ENCODE results near the gene CLIP4.

Gene CLIP4

DNA sequence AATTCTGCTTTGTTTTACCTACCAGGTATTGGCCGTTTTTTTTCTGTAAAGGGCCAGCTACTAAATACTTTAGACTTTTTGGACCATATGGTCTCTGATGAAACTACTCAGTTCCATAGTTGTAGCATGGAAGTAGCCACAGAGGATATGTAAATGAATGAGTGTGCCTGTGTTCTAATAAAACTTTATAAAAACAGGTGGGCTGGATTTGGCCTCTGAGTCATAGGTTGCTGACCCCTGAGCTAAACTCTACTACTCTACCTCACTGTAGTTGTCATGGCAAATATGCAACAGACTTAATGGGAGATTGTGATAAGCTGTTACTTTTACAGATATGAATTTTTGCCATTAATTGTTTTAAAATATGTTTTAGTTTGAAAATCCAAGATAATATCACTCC is 19.7 kb downstream of the CLIP4 start:
- no peak for FAIRE-seq

DNA sequence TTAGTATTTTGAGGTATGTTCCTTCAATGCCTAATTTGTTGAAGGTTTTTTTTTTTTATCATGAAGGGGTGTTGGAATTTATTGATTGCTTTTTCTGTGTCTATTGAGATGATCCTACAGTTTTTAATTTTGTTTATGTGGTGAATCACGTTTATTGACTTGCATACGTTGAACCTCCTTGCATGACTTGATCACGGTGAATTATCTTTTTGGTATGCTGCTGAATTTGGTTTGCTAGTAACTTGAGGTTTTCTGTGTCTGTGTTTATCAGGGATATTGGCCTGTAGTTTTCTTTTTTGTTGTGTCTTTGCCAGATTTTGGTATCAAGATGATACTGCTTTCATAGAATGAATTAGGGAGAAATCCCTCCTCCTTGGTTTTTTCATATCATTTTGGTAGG is 23.9 kb downstream of the CLIP4 start:
- DNase-seq (ENCODE audit: low spot score) (no peak), FAIRE-seq (no peak)

More for the DNA sequence above, 19.7 kb downstream of the CLIP4 start:
- no peak for DNase-seq (ENCODE audit: low spot score)

DNA sequence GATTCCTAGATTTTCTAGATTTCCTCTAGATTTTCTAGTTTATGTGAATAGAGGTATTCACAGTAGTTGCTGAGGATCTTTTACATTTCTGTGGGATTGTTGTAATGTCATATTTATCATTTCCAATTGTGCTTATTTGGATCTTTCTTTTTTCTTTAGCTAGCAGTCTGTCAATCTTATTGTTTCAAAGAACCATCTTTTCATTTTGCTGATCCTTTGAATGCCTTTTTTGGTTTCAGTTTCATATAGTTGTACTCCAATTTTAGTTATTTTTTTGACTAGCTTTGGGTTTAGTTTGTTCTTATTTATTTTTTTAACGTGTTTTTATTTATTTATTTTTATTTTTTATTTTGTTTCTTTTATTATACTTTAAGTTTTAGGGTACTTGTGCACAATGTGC is 24.5 kb downstream of the CLIP4 start:
- FAIRE-seq = no peak
- no peak for DNase-seq (ENCODE audit: low spot score)

DNA sequence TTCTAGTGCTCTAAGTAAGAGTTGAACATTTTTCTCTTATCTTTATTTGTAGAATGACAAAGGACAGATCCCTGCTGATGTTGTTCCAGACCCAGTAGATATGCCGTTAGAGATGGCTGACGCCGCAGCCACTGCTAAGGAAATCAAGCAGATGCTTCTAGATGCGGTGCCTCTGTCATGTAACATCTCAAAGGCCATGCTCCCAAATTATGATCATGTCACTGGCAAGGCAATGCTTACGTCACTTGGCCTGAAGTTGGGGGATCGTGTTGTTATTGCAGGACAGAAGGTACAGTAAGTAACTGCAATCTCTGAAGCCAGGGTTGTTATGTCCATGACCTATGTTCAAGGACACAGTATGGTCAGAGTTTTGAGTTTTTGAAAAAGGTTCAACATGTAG is 28.4 kb downstream of the CLIP4 start:
- DNase-seq (ENCODE audit: low spot score) = no peak
- FAIRE-seq = no peak

DNA sequence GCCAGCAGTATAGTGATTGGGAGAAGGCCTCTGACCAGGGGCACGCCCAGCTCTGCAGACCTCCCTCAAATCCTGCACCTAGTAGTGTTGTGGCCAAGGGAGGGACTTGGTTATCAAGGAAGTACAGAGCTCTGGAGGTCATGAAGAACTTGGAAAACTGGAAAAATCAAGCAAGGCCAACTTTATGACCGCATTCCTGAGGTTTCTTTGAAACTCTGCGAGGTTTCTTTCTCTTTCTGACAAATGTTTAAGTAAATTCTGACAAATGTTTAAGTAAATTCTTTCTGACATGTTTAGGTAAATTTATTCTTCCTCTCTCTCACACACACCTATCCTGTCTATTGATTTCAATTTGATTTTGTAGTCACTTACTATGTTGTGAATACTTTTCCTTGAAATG is 31.0 kb downstream of the CLIP4 start:
- no peak for DNase-seq (ENCODE audit: low spot score)
- FAIRE-seq = peak; percentile 4

DNA sequence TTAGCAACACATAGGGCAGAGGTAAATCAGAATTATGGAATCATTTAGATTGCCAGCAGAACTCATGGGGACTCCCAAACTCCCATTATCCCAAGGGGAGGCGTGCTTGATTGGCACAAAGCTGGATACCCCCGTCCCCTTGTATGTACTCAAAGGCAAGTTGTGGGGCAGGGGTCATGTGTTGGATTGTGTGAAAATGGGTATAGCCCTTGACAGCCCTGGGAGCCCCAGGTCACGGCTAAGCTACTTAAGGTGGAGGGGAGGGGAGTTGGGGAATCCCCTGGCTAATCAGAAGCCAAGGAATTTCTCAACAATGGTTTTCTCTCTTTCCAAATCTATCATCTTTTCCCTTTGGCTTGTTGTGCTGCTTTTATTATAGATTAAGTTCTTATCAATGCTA is 32.7 kb downstream of the CLIP4 start:
- FAIRE-seq (no peak), DNase-seq (ENCODE audit: low spot score) (no peak)

DNA sequence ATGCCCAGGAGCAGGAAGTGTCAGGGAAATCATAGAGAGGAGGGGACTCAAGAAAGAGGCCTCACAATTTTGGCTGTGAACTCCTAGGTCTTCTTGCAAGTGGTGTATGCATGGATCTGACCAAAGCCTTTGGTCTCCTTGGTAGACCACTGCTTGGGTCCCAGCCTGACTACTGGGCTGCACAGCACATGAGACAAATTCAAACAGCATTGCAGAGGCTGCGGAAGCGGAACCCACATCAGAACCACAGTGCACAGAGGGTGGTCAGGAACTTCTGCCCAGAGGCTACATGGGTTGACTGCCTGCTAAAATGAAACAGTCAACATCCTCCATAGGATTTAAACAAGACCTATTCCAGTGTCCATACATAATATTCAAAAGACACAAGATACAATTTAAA is 39.4 kb downstream of the CLIP4 start:
- no peak for FAIRE-seq

DNA sequence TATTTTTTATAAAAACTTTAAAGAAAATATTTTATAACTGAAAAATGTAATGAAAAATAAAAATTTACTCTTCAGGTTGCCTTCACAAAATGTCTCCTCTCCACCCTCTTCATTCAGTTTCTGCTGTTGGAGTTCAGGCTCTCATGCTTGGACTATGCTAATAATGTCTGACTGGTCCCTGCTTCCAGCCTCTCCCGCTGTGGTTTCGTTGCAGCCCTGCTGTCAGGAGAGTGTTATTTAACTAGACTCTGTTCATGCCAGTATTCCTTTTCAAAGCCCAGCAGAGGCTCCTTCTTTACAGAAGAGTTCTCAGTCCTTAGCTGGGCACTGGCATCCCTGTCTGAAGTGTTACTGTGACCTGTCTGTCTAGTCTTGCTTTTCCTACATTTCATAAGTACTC is 40.4 kb downstream of the CLIP4 start:
- DNase-seq (ENCODE audit: low spot score) = no peak
- FAIRE-seq = no peak

More for the DNA sequence above, 39.4 kb downstream of the CLIP4 start:
- DNase-seq (ENCODE audit: low spot score) = no peak

DNA sequence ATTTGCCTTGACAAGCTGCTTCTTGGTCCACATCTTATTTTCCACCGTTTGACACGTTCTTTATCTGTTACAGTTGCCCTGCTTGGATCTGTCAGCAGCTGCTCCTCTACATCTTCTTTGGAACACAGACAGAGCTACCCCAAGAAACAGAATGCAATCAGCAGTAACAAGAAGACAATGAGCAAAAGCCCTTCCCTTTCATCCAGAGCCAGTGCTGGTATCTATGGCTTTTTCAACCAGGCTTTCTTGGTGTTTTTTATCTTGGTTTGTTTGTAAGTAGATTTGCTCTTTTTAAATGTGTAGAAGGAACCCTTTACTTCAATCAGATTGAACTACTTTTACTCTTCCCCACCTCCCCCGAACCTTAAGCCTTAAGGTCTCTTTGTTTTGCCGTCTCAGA is 41.9 kb downstream of the CLIP4 start:
- FAIRE-seq = no peak
- no peak for DNase-seq (ENCODE audit: low spot score)

DNA sequence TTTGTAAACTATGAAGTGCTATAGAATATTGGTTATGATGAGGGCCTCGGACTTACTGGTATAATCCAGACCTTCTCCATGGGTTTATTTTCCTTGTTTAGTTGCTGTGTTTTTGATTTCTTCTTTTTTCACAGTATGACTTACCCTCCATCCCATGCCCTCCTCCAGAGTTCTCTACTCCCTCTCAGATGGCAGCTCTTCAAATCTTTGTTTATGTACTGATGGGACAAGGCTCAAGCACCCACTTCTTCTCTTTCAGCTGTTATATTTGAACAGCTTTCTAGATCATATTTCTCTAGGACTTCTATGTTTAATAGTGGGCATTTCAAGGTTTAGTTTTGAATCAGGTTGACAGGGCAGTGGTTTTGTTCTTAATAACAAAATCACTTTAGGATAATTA is 43.9 kb downstream of the CLIP4 start:
- DNase-seq (ENCODE audit: low spot score) (no peak), FAIRE-seq (no peak)

DNA sequence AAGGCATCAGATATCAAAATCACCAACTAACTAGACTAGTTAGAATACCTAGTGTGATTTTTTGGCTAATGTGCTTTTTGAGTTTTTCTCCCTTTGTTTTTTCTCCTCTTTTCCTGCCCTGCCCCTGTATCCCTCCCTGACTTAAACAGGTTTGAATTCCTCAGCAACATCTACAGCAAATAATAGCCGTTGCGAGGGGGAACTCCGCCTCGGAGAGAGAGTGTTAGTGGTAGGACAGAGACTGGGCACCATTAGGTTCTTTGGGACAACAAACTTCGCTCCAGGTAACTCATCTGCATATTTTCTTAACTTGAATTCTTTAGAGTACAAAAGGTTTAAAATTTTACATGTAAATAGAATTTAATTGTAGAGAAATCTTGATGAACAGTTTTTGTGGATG is 45.0 kb downstream of the CLIP4 start:
- FAIRE-seq = no peak
- DNase-seq (ENCODE audit: low spot score) = no peak

DNA sequence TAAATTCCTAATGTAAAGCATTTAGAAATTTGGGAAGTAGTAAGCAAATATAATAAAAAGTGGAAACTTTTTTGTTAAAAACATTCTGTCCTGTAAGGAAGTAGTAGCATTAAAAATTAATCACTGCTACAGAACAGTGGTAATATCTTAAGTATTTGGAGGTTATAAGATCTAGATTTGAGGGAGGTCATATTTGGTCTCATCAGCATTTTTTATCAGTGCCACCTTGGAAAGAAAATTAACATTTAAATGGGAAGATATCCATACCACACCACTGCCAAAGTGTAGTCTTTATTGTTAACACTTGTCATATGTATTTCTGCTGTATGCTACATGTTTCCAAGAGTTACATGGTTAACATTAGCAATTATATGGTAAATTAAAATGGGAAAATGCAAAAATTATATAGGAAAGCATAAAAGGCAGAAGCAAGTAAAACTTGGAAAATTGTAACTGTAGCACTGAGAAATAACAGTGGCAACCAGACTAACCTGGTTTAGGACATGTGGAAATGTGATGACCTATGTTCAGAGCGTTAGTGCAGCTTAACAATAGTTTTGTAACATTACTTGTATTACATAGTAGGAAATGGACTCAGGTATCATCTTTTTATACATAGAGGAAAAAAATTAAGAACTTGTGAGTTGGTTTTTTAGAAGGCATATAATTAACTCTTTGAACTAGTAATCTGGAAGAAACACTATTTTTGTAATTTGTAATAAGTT is 47.2 kb downstream of the CLIP4 start:
- FAIRE-seq = no peak
- no peak for DNase-seq (ENCODE audit: low spot score)

DNA sequence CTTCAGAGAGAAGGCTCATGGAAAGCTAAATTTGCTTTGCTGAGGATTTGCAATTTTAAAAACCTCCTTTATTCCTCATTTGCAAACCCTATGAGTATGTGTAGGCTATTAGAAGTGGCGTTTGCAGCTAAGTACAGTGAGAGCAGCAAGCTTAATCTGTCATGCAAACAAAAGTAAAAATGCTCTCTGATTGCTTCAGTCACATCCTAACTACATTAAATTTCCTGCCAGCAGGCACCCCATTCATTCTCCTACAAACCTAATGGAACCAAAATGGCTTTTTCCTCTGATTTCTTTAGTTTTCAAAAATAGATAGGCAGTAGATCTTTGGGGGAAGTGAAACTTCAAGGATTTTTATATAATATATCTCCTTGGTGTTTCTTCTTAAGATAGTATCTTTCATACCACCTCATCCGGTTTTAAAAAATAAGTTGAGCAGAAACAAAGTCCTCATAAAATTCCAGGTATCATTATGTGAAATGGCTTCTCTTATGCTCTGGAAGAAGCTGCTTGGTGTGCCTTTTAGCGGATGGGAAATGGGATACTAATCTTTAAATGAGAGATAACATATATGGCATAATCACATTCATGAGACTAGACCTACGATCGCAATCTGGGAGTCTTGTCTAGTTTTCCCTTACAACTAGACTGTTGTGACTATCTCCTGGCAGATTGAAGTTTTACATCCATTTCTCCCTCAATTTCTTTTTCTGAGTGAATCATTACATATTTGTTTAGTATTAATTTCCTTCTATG is 49.1 kb downstream of the CLIP4 start:
- DNase-seq (ENCODE audit: low spot score) (no peak), FAIRE-seq (no peak)

DNA sequence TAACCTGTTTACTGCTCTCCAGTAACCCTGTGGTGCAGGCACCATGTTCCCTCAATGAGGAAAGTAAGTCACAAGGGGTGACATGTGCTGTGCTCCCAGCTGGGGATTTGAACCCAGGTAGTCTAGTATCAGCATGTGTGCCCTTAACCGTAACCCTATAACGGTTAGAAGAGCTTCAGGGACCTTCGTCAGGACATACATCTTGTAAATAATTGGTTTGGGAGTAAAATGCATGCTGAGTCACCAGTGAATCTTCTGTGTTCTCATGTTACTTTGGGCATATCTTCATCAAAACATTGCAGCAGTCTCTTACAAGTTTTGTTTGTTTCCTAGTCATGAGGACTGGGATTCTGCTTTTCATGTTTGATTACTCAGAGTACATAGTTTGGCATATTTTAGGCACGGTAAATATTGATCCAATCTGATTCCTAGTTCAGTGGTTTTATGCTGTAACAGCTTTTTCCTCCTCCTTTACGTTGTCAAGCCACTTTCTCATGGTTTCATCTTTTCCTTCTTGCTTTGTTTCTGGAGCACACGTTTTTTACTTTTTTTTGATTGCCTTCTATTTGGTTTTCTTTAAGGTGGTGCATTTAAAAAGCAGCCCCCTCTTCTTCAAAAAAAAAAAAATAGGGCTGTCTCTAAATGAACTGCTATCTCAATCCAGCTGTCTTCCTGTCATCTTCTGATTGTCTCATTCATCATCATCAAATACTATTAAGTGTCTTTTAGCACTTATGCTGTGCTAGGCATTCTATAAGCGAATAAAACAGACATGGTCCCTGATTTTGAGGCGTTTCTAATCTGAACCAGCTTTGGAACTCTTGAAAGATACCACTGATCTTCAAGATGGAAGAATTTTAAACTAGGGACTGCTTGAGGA is 50.4 kb downstream of the CLIP4 start:
- FAIRE-seq (no peak), DNase-seq (ENCODE audit: low spot score) (no peak)

DNA sequence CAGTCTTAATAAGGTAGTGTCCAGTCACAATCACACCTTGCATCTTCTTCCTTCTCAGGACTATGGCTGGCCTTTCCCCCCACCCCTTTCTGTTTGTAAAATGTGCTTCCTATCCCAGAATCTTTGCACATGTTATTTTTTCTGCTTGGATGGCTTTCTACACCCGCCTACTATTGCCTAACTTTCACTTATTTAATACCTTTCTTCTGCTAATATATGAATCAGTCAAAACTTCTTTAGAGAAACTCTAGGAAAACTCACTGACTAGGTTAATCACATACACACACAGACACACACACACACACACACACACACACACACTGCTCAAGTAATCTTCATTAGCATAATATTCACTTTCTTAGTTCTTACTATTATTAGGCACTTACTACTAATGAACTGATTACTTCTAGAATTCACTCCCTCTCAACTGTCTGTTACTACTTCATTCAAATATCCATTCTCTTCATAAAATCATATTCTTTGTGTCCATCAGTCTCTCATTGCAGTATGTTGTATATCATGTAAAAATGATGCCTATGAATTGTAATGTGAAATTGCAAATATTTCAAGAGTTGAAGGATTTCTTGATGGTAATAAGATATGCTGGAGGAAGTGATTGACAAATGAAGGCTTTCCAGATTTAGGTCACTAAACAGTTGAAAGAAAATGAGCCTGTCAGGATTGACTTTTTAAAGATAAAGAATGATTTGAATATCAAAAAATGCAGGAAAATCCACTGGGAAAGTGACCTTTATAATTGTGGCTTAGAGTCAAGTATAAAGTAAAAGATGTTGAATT is 51.2 kb downstream of the CLIP4 start:
- DNase-seq (ENCODE audit: low spot score) (no peak), FAIRE-seq (no peak)

DNA sequence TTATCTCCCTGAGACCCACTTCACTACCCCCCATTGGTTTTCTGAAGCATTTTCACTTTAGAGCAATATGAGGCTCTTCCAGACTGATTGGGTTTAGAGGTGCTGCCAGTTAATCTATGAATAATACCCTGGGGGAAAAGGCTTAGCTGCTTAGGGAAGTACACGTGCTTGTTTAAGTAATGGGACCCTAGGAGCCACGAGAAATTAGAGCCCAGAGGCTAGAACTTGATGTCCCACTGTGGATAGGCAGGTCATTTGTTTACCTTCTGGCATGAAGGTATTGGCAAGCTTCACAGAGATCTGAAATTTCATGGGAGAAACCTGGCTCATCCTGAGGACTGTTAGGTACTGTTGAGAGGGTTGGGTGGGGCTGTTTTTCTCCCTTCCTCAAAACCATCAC is 59.7 kb downstream of the CLIP4 start:
- no peak for DNase-seq (ENCODE audit: low spot score)

DNA sequence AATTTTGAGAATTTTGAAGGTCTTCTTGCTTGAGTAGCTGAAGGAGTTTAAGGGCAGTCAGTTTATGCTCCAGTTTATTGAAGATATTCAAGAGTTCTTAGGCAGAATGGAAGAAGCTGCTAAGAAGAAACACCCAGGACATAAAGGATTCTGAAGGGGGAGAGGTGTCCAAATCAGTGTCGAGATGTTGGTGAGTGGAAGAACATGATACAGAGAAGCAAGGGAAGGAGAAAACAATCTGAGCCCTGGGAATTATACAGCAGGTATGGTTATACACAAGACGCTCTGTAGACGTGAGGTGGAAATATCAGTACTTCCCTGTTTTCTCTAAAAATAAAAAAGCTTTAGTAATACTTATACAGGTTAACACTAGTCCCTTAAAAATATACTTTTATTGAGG is 60.1 kb downstream of the CLIP4 start:
- DNase-seq (ENCODE audit: low spot score) (no peak), FAIRE-seq (no peak)

More for the DNA sequence above, 59.7 kb downstream of the CLIP4 start:
- FAIRE-seq = no peak

DNA sequence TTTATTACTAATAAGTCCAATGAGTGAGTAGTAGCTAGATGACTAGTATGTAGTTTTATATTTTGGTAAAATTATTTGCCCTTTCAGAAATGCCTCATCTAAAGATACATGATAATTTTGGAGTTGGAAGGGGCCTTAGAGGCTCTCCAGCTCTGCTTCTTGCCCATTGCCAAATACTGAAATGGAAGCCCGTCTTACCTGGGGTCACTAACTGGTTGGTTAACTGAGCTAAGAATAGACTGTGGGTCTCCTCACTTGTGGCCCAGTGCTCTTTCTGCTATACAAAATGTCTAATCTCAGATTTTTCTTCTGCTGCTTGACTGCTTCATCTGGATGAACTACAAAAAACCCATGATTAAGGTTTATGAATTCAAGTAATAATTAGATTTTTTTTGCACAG is 67.1 kb downstream of the CLIP4 start:
- FAIRE-seq (no peak), DNase-seq (ENCODE audit: low spot score) (no peak)

DNA sequence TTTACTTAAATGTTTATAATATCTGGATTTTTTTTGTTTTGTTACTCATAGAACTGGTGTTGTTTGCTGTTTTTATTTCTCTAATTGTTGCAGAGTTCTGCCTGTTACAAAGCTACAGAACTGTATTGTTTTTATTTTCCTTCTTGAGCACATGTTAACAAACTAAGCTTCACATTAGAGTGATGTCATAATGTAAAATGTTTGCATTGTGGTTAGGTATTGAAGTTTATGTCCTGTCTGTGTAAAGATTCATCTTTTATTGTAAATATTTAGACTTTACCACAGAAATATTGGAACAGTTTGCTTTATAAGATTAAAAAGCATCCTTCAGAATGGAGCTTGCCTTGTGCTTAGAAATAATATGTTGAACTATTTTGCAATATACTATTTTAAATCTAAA is 67.7 kb downstream of the CLIP4 start:
- FAIRE-seq (no peak), DNase-seq (ENCODE audit: low spot score) (no peak)

DNA sequence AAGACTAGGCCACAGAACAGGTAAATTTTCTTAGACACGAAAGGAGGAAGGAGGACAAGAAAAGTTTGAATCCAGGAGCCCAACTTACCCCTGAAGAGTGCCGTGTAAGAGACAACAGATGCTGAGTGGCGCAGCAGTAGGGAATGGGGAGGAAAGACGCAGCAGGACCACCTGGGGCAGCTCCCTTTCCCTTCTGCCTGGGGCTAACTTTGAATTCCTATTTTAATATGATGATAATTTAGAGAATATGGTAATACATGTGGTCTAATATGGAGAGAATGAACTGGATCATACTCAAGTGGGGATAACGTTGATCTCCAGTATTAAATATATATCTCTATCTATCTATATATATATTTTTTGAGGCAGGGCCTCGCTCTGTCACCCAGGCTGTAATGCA is 69.3 kb downstream of the CLIP4 start:
- no peak for FAIRE-seq
- DNase-seq (ENCODE audit: low spot score) = no peak

DNA sequence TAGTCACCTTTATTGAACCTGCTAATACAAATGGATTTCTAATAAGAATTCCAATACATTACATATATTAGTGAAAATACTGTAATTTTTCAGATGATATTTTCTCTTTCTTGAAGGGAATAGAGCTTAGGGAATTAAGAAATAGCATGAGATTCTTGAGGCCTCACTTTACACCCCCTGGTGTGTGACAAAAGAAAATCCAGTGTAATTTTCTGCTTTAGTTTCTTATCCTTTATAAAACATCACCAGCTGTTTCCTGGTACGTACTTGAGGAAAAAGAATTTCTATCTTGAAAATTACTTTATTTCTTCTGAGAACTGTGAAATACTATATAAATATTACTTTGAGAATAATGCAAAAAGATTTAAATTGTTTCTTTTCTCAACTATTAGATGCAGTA is 71.6 kb downstream of the CLIP4 start:
- FAIRE-seq (no peak), DNase-seq (ENCODE audit: low spot score) (no peak)

Measured in RCC 7860 (cell line).